ENCODE measurements around the gene P3H2.

The P3H2 gene

DNA sequence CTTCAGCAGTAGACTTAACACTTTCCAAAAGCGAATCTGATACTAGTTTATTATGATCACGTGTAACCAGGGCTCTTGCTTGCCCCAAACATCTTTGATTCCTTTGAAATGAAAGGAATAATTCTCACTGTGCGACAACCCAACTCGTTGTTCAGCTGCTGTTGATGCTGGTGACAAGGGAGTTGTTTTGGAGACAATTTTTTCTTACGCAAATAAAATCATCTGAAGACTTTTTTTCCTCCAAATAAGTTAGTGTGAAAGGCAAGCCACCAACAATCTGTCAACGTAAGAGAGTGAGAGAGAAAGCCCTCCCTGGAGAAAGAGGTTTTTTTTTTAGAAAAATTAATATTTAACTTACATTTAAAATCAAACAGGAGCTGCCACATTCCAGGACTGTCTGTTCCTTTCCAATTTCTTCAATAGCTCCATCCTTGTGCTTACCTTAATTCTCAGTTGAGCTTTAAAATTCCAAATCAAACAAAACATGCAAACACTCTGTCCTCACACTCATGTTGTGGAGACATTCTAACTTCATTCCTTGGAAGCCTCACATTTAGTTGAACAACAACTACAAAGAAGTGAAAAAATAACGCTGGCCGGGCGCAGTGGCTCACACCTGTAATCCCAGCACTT lies 4.9 kb upstream of the P3H2 start:
- no peak for DNase-seq (ENCODE audit: low spot score)

DNA sequence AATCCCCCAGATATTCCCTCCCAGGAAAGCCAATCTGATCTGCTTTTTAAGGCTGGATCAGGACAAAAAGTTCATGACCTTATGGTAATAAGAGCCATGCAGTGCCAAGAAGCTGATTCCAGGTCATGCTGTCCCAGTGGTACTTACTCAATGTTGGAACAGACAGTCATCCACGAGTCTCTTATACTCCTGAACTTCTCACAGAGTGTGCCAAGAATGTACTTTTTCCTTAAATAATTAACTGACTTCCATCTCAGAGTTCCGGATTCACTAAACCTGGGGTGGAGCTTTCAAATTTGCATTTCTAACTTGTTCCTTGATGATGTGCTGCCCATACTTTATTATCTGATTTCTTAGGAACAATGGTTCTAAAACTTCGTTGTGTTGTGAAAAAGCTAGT lies 3.4 kb upstream of the P3H2 start:
- no peak for DNase-seq (ENCODE audit: low spot score)

DNA sequence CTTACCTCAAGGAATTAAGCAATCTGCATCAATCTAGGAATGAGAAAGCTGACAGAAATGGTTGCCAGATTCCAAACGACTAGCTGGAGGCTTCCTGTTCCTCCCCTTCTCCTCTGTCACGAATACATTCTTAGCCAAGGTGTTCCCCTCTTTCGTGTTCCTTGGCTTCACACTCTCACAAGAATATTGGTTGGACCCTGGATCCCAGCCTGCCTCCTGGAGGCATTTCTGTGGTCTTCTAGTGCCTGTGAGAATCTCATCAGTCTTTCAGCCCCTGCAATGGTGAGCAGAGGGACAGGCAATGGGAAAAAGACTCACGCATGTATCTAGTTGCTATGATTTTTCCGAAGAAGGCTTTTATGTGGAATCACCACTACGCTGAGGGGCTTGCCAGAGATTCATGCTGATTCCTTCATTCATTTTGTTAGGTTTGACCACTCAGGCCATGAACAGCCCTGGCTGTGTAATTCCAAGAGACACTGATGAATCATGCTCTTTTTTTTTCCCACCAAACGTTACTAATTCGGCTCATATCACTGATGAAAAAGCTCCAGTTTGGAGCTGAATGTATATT lies 1.6 kb upstream of the P3H2 start:
- peak; percentile 46 for DNase-seq (ENCODE audit: low spot score)

DNA sequence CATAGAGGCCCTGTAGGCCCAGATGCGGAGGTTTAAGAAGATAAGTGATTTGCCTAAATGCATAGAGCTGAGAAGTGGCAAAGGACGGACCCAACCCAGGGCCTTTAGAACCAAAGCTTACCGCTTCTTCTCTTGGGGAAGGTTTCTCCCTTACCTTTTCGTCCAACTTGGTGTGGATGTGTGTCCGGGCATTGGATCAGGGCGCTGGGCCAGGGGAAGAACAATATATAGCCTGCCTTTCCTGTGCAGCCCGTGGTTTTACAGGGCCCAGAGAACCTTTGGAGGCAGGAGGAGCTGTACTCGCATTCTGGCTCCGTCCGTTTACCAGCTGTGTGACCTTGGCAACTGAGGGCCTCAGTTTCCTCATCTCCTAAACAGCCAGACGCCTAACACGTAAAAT lies 686 bp upstream of the P3H2 start:
- no peak for DNase-seq (ENCODE audit: low spot score)

DNA sequence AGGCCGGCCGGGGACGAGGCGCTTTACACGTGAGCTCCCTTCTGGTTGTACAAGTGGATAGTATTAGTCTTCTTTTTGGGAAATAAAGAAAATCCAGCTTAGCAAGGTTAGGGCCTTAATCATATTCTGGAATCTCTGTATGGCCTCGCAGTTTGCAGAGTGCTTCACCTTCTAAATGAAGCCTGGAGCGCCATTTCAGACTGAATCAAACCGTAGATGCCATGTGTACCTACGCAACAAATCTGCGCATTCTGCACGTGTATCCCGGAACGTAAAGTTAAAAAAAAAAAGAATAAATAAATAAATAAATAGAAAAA lies 322 bp upstream of the P3H2 start:
- no peak for DNase-seq (ENCODE audit: low spot score)

GRCh38 chr3:190119461-190120268 lies 1.0 kb downstream of the P3H2 start:
- DNase-seq (ENCODE audit: low spot score) = no peak

GRCh38 chr3:190118438-190118837 lies 2.3 kb downstream of the P3H2 start:
- no peak for DNase-seq (ENCODE audit: low spot score)

- peak; percentile 25 for DNase-seq (ENCODE audit: low spot score)
Measured at GRCh38 chr3:190117981-190118380, 2.7 kb downstream of the P3H2 start.

DNA sequence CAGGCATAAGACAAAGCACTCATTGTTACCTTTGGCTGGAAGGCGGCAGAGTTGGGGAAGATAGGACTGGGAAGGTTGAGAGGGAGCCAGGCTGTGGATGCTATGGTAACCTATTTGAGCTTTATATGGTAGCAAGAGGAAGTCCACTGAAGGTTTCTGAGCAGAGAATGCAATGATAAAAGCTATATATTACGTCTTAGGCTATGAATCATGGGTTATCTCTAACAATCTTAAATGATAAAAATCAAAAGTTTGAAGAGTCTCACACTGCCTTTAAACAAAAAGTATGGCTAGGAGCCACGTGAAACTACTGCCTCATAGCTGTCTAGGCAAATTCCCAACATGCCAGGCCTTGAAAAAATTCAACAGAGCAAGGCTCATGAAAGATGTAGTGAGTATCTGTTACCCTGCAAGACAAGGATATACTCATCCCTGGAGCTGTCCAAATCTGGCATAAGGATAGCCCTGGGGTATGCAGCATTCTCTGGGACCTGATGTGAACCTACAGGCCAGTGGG lies 4.1 kb downstream of the P3H2 start:
- peak; percentile 56 for DNase-seq (ENCODE audit: low spot score)

GRCh38 chr3:190110826-190111225 lies 9.9 kb downstream of the P3H2 start:
- no peak for DNase-seq (ENCODE audit: low spot score)

- no peak for DNase-seq (ENCODE audit: low spot score)
Measured at GRCh38 chr3:190109441-190109840, 11.3 kb downstream of the P3H2 start.

GRCh38 chr3:190108804-190109203 lies 11.9 kb downstream of the P3H2 start:
- DNase-seq (ENCODE audit: low spot score) = no peak

GRCh38 chr3:190105876-190106275 lies 14.8 kb downstream of the P3H2 start:
- DNase-seq (ENCODE audit: low spot score) = no peak

- no peak for DNase-seq (ENCODE audit: low spot score)
Measured at GRCh38 chr3:190101320-190102011, 19.2 kb downstream of the P3H2 start.

DNA sequence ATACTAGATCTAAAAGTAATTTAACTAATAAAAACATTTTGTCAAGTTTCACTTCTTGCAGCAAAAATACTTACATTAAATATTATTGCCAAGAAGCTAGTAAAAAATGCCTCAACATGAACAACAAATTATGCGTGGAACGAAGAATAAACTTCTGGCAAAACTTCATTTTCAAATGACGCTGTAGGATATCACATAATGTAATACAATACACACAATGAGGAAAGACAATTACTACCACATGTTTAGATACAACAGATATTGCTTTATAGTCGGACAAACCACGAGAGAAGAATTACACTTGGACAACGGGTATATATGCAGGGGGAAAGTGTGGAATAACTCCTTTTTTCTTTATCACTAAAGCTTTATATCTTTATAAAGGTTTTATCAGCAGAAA lies 21.6 kb downstream of the P3H2 start:
- no peak for DNase-seq (ENCODE audit: low spot score)

- no peak for DNase-seq (ENCODE audit: low spot score)
Measured at GRCh38 chr3:190097617-190098016, 23.1 kb downstream of the P3H2 start.

DNA sequence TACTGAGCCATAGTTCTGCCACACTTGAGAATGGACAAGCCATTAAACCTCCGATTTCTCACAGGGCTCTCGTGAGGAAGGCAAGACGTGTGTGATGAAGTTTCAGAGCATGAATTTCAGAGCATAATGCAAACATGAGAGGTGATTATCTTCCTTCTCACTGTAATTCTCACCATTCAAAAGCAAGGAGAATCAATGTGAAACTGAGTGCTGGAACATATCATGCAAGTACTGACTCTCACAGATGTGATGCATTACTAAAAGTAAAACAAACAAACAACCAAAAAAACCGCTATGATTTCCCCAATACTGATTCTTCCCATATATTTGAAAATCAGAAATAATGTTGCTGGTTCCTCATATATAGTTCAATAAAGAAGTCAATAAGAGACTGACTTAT lies 23.7 kb downstream of the P3H2 start:
- no peak for DNase-seq (ENCODE audit: low spot score)

DNA sequence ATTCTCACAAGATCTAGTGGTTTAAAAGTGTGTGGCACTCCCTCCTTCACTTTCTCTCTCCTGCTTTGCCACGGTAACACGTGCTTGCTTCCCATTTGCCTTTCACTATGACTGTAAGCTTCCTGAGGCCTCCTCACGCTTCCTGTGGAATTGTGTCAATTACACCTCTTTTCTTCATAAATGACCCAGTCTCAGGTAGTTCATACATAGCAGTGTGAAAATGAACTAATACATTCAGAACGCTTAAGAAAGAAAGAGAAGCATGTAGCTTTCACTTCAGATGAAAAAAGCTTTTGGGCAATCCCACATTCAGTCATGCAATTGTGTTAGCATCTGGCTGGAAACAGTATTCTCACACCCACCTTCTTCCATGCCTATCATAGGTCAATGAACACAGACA lies 24.4 kb downstream of the P3H2 start:
- no peak for DNase-seq (ENCODE audit: low spot score)

DNA sequence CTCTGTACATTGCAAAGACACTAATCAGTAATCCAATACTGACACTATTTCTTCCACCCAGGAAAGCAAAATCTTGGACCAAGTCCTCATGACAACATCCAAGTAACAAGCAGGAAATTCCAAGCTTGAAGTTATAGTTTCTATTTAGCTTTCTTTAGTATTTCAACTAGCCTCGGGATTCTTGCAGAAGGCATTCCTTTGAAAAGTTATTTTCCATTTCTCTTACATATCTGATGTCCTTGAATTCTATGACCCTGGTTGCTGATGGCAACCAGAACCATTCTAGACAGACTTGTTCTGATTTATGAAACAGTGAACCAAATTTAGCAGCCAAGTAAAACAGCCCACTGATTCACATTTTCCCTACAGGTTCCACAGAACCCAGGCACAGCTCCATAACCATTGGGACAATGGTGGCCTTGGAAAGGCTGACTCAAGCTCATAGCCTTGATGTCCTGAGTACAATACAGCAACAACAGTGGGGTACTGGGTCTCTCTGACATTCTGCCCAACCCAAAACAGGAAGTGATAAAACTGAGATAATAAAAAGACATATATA lies 26.5 kb downstream of the P3H2 start:
- no peak for DNase-seq (ENCODE audit: low spot score)

DNA sequence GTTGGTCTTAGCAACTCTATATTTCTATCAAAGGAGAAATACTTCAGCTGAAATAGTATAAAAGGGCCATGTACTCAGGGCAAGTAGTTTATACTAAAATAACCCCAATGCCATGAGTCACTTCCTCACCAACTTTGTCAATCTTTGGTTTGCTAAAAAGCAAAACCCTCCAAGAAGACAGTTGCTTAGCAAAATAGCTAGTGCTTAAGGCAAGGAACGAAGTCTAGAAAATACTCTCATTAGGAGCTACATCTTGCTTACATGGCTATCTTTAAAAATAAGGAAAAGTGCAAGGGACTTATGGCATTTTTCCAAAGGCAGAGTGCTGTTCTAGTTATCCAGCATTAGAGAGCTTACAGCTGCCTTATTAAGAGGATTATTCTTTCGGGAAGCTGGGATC lies 28.4 kb downstream of the P3H2 start:
- DNase-seq (ENCODE audit: low spot score) = peak; percentile 44

- no peak for DNase-seq (ENCODE audit: low spot score)
Measured at GRCh38 chr3:190089711-190090110, 31.0 kb downstream of the P3H2 start.

- DNase-seq (ENCODE audit: low spot score) = no peak
Measured at GRCh38 chr3:190088890-190089289, 31.8 kb downstream of the P3H2 start.

DNA sequence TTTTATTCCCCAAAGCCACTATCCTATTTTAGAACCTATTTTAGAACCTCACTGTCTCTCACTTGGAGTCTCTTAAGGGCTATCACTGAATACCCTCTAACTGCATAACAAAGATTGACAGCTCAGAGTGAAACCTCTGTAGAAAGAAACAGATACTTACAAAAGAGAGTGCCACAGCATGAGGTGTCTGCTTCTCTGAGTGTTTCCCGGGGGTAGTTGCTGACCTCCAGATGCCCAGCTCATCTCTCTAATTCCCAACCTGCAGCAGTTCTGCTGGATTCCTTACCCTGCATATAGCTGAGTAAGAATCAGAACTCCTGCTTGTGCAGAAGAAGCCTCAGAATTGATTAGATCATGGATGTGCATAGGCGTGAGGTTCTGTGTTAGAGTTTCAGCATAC lies 34.5 kb downstream of the P3H2 start:
- no peak for DNase-seq (ENCODE audit: low spot score)
